HG02885 (cell line): Measurements from ENCODE around the gene INPP5J.
"Not testable (repeated sequence)": the region's sequence is repeated elsewhere in the genome, so short reads cannot be mapped to it uniquely, and the experiment has no call there.

Experiments
- ATAC-seq: cut with Tn5 transposase; IDR thresholded peaks from one replicate; pipeline ENCODE4 v1.9.1; 2021; ENCODE audit warnings: mild to moderate bottlenecking; ENCODE audit not compliant: unreplicated experiment, poor library complexity

Gene INPP5J

DNA sequence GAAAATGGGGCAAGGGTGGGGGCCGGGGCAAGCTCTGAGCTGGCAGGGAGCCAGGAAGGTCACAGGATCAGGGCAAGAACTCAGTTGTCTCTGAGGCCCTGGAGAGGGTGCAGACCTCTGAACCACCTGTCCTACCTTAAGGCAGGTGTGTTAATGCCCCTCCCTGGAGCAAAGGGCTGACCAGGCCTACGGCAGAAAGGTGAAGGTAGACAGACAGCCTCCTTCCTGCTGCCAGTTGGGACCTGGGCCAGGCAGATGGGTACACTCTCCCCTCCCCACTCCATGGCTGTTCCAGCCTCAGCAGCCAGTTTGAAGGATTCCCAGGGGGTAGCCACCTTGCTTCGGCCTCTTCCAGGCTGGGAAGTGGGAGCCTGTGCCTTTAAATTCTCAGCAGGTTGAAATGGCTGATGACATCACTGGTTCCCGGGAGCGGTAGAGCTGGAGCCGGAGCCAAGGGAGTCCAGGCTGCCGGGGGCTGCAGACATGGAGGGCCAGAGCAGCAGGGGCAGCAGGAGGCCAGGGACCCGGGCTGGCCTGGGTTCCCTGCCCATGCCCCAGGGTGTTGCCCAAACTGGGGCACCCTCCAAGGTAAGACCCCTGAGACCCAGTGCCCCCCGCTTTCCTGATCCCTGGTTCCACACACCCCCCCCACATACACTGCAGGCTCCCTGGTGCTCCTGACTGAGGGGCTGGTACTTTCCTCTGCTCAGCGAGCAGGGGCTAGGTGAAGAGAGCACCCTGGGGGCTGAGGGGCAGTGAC lies at the start of gene INPP5J:
Gene INPP5J (plus strand): TSS at position 435 of the 760 bp plus-strand sequence. CDS start 49 bp downstream, at position 484.
- ATAC-seq, result no peak

DNA sequence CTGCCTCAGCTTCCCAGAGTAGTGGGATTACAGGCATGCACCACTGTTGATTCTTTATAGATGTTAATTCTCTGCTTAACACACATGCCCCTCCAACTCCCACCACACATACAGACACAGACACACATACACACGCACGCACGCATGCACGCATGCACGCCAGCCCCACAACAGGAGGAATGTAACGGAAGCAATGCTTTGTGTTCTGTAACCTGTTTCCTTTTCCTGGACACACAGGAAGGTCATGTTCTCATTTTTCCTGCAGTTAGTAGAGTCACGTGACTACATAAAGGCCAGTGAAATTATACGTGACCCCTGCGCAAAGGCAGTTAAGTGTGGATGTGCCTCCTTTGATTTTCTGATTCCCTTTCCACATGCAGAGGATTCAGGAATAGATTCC lies 49.6 kb upstream of the INPP5J start:
- ATAC-seq, result not testable (repeated sequence)

DNA sequence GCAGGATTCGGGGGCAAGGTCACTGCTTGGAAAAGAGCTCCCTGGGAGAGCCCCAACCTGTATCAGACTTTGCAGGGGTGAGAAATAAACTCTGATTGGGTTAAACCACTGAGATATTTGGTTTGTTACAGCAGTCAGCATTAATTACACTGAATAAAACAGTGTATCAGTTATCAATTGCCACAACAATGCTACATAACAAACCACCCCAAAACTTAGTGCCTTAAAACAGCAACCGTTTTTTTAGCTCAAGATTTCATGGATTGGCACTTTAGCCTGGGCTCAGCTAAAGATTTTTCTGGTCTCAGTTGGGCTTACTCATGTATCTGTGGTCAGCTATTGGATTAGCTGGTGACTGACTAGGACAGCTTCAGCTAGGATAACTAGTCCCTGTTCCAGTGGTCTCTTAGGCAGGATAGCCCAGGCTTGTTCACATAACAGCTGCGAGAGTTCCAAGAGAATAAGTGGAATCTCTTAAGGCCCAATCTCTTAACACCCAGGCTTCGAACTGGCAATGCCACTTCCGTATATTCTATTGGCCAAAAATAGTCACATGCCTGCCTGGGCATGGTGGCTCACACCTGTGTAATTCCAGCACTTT lies 49.1 kb upstream of the INPP5J start:
- not testable (repeated sequence) for ATAC-seq

DNA sequence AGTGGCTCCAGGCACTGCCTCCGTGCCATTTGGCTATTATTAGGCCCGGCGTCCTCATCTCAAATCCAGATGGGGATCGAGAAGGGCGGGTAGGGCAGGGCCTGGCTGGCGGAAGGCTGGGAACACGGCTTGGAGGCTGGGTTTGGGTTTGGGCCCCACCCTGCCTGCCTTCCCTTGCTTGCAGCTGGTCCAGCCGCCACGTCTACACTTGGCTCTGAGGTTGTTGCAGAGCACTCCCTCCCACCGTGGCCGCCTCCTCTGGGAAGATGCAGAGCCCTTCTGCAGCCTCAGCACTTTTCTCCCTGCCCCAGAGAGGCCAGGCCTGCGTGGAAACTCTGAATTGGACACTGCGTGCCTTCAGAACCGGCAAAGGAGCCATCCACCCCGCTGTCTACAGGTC lies 46.8 kb upstream of the INPP5J start:
- ATAC-seq, result no peak

GRCh38 chr22:31077681-31078080 lies 45.1 kb upstream of the INPP5J start:
- no peak for ATAC-seq

DNA sequence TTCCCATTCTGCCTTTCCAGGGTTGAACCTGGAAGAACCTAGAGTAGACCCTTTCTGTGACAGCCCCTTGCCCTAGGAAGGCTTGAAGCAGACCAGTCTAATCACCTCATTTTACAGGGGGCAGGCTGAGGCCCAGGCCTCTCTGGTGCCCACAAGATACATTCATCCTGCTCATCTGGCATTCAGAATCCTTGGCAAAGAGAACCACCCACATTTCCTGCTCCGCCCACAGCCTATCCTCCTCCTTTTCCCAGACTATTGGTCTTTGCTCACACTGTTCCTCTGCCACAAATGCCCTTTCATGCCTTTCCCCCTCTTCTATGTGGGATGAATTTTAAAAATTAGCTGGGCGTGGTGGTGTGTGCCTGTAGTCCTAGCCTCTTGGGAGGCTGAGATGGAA lies 44.4 kb upstream of the INPP5J start:
- ATAC-seq, result not testable (repeated sequence)

GRCh38 chr22:31079095-31079642 lies 43.6 kb upstream of the INPP5J start:
- ATAC-seq, result no peak

GRCh38 chr22:31080164-31080847 lies 42.5 kb upstream of the INPP5J start:
- ATAC-seq, result no peak

- peak; percentile 71 for ATAC-seq
Measured at GRCh38 chr22:31080848-31081649, 41.7 kb upstream of the INPP5J start, which contains the start of gene SMTN. Gene SMTN (plus strand): TSS chr22:31081318. CDS start chr22:31083259, 1,941 bp downstream.

DNA sequence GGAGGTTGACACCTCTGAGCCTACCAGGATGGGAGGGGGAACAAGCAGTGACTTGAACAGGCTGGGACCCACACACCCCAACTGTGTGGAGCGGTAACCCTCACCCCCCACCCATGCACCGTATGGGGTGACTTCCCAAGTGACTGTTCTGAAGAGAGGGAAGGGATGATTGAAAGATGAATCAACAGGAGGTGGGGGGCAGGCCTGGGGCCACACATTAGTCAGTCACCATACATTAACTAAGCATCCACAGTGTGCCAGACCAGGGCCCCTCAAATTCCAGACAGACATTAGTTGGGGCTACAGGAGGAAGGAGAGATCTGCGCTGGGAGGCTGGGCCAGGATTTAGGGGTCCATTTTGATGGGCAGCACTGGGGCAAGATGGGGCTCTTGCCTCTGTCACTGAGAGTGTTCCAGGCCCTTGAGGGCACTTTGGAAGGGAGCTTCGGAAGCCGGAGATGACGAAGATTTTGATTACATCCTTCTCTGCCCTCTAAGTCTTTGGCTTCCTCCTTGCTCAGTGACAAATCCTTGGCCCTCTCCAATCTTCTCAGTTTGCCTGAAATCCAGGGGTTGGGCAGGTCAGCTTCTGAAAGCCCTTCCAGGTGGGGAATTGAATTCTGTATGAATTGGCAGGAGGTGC lies 40.7 kb upstream of the INPP5J start:
- no peak for ATAC-seq

DNA sequence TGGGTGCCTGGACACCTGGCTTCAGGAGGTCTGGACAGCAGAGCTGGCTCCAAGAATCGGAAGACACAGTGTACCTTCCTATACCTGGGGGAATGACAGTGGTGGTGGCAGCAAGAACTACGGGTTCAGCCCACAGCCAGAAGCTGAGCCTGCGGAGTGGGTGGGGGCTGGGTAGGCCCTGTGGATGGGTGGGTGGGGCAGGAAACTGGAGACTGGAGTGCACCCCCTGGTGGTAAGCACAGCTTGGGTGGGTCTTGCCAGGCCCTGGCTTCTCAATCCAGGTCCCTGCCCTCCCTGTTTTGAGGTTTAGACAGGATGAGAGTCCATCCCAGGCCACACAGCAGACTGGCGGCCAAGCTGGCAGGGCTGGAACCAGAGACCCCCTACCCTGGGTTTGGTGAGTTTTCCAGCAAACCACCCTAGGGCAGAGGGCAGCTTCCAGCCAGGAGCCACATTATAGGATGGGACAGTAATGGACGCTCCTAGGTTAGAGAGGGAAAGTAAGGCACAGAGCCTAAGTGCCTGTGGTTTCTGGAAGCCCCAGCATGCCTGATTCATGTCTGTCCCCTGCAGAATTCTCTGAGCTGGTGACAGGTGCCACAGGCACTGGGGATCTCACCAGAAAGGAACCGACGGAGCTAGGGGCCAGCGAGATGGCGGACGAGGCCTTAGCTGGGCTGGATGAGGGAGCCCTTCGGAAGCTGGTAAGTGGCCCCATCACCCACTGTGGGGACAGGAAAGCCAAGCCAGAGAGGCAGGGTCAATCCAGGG lies 40.0 kb upstream of the INPP5J start:
- no peak for ATAC-seq

DNA sequence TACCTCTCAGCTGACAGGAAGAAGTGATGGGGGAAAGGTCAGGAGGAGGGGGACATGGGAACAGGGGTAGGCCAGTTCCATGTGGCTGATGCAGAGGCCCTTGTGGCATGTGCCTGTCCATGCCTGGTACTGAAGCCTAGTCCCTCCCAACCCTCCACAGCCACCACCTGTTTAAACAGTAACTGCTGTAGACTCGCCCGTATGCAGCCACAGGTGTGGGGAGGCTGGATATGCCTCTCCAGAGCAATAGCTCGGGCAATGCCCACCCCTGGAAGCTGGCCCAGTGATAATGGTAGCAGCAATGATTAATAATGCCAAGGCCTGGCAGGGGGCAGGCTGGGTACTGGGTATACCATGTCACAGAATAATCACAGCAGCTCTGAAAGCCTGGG lies 39.4 kb upstream of the INPP5J start:
- no peak for ATAC-seq

DNA sequence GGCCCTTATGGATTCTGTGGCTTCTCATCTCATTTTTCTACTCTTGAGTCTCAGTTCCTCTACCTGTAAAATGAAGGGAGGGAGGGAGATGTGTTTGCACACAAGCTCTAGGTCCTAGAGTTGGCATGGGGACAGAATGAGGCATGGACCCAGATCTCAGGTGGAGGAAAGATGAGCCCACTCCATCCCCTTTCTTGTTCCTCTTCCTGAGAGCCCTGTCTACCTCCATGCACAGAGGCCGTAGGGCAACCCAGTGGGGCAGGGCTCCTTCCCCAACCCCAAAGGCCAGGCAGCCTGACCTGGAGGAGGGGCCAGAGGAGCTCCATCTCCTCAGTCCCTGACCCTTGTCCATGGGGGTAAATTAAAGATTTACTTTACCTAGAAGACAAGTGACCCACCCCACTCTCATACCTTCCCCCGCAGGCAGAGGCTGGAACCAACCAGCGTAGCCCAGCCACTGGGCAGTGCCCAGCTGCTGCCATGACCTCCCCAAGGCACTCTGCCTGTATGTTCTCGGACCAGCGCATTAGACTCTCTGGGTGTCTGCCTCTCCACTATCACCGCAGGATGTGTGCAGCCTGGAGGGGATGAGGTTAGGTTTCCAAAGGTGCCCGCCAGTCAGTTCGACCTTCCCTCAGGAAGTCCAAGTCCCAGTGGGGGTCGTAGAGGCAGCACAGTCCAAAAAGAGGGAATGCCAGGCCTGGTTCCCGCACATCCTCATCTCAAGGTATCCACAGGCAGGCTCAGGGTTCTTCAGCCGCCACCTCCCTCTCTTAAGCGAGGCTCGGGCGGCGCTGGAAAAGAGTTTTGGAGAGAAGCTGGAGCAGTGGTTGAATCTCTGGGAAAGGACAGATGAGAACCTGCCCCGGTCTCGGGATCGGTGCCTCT lies 38.6 kb upstream of the INPP5J start:
- ATAC-seq, result no peak

DNA sequence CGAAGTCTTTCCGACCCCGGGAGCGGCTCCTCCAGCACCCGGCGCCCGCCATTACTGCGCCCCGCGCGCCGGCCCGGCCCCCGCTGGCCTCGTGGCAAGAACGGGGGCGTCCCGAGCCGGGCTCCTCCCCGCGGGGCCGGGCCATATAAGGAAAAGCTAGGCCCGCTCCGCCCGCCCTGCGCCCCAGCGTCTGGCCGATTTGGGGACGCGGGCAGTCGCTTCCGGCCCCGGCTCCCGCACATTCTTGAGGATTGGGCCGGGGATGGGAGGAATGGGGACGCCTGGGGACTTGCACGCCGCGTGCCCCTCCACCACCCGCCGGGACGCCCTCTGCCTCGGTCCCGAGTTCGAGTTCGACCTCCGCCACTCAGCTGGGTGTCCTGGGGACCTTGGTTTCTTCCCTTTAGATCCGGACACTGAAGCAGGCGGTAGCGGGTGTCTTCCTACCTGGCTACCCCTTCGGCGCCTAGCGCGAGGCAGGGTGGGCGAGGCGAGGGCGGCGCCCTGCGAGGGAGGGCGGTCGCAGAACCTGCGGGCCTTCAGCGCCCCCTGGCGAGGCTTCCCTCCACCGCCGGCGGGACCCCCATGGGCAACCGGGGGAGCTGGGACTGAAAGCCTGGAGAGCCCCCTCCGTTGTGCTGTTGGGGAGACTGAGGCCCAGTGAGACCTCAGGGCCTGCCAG lies 37.8 kb upstream of the INPP5J start:
- ATAC-seq, result peak; percentile 64

DNA sequence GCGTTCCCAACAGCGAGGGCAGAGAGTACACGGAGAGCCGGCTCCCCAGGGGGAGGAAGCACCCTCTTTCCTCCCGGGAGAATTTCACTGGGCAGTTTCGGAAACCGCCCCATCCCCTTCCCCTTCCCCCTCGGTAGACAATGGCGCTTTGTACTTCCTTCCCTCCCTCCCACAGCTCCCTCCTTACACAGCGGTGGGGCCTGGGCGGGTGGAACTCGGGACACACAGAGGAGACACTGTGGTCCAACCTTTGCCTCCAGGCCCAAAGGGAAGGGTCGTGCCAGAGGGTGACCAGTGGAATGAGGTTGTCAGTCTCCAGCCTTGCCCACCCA lies 37.3 kb upstream of the INPP5J start:
- no peak for ATAC-seq

DNA sequence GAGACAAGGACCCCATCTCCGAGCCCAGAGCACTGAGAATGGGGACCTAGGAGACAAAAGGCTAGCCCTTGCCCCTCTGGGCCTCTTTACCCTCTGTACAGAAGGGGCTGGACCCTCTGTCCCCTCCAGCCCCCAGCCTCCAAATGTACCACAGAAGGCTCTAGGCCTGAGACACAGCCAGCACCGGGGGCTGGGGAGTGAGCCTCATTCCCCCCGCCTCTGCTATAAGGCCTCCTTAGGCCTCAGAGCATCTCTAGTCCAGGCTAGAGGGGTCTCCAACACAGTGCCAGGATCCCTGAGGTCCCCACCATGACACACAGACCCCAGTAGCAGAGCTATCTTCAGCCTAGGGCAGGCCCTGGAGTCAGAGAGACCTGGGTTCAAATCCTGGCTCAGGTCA lies 36.8 kb upstream of the INPP5J start:
- ATAC-seq, result no peak

GRCh38 chr22:31086703-31087330 lies 35.9 kb upstream of the INPP5J start:
- no peak for ATAC-seq
